ENCODE results near the gene INF2. TPM values are rescaled to one million over a fixed set of nuclear protein-coding genes. Genes with fewer than 3 reads are reported as not detected.

Gene INF2
- total RNA-seq = 249 TPM

DNA sequence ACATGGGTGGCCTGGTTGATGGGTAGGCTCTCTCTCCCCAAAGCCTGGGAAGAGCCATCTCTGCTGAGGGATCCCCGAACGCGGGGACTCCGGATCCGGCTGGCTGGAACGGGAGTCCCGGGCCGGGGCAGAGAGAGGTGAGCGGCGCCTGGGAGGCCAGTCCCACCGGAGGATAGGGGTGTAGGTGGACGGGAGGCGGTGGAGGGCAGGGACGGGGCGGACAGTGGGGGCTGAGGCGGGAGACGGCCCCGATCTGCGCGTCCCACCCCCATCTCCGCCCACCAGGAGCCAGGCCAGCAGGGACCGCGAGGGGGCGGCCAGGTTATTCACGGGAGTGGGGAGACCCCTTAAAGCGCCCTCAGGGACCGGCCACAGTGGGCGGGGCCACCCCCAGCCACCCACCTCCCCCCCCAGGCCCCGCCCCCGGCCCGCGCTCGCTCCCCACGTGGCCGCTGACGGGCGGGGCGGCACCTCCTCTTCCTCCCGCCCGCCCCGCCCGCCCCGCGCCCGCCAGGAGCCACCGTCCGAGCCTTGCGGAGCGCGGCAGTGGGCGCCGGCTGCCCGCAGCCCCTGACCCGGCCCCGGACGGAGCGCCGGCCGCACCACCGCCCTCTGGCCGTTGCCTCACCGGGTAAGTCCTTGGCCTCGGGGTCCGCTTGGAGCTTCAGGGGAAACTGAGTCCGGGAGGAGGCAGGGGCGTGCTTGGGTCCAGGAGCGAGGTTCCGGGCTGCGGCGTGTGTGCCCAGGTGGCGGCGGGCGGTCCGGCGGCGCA lies at the start of gene INF2:
INF2 (plus strand) TSS at position 510 of the 772 bp plus-strand sequence. CDS start 11,748 bp downstream, outside the sequence.
- H3K36me3 ChIP-seq = no peaks in the 10 kb centered on the region
- intact Hi-C loops (cut with DNase I) = loop anchor here (1.0 to 10.0 kb wide), 4 partner anchors 8 to 796 kb away; partner anchors contain the start of genes AHNAK2 and CRIP1
- peaks cover 17 to 39% of the 10 kb centered on the region in 2 donors for H3K4me1 ChIP-seq
- no peak for DNase-seq (ENCODE audit: low spot score in 2 of 2)
- peak within 1 kb of the TSS; percentile 90 to 92 for H3K4me3 ChIP-seq
- H3K27me3 ChIP-seq = no peaks in the 10 kb centered on the region
- TF ChIP-seq, protein P1, sequence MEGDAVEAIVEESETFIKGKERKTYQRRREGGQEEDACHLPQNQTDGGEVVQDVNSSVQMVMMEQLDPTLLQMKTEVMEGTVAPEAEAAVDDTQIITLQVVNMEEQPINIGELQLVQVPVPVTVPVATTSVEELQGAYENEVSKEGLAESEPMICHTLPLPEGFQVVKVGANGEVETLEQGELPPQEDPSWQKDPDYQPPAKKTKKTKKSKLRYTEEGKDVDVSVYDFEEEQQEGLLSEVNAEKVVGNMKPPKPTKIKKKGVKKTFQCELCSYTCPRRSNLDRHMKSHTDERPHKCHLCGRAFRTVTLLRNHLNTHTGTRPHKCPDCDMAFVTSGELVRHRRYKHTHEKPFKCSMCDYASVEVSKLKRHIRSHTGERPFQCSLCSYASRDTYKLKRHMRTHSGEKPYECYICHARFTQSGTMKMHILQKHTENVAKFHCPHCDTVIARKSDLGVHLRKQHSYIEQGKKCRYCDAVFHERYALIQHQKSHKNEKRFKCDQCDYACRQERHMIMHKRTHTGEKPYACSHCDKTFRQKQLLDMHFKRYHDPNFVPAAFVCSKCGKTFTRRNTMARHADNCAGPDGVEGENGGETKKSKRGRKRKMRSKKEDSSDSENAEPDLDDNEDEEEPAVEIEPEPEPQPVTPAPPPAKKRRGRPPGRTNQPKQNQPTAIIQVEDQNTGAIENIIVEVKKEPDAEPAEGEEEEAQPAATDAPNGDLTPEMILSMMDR (IDR thresholded peaks at IDR 0.05) = no peak
- H3K27ac ChIP-seq = peak within 1 kb of the TSS; percentile 80 to 82
- H3K9me3 ChIP-seq = no peaks in the 10 kb centered on the region

DNA sequence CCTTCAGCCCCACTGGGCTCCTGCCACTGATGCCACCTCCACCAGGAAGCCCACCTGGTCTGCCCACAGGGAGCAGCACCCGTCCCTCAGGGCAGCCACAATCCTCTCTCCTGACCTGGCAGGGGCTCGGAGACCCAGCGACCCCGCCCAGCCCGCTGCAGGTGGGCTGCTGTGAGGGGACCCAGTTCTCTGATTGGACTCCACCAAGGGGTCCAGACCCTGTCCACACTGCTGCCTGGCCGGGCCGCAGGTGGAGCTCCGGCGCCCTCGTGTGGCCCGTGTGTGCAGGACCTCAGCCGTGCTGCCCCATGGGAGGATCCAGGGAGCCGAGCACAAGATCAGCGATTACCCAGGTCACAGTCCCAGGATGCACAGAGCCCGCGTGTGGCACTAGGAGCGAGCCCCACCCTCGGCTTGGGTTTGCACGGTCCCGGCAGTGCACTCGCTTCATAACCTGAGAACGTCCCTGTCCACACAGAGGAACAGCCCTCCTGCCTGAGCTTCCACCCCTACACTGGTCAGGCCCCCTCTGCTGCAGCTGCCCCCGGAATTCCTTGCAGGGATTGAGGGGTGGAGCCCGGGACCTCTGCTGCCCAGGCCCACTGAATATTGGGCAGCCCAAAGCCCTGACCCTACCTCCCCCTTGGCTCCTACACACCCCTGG lies 49.4 kb upstream of the INF2 start:
- H3K4me1 ChIP-seq = no peaks in the 10 kb centered on the region
- no peak for DNase-seq (ENCODE audit: low spot score in 2 of 2)
- no peak overlapping the region for H3K4me3 ChIP-seq
- intact Hi-C loops (cut with DNase I) = loop anchor here (10.0 kb wide), 1 partner anchor 555 kb away; the partner anchor contains the start of gene ASPG
- no peaks in the 10 kb centered on the region for H3K36me3 ChIP-seq
- no peaks in the 10 kb centered on the region for H3K27me3 ChIP-seq
- TF ChIP-seq, protein P1 (IDR thresholded peaks at IDR 0.05) = peak; percentile 82 to 90 (median 85)
- H3K27ac ChIP-seq = no peak overlapping the region
- no peaks in the 10 kb centered on the region for H3K9me3 ChIP-seq

DNA sequence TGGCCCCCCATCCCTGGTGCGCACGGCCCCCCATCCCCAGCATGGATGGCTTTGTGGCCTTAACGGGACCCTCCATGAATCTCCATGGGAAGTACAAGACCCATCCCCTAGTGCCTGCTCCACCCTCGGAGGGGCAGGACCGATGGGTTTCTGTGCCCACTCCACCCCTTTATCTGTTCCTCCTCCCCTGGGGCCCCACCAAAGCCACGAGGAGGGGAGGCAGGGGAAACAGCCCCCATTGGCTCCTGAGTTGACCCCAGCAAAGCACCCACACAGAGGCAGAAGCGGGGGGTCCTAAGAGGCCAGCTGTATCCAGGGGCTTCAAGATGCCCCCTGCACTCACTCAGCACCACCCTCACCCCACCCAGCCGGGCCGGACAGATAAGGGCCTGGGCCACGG lies 48.7 kb upstream of the INF2 start:
- TF ChIP-seq, protein P1 (IDR thresholded peaks at IDR 0.05) = no peak
- no peak for DNase-seq (ENCODE audit: low spot score in 2 of 2)
- Histone ChIP-seq H3K36me3 (no peaks in the 10 kb centered on the region), H3K4me1 (no peaks in the 10 kb centered on the region), H3K27ac (no peak overlapping the region), H3K4me3 (no peak overlapping the region), H3K9me3 (no peaks in the 10 kb centered on the region), H3K27me3 (no peaks in the 10 kb centered on the region)
- intact Hi-C loops (cut with DNase I) = no loop called here

DNA sequence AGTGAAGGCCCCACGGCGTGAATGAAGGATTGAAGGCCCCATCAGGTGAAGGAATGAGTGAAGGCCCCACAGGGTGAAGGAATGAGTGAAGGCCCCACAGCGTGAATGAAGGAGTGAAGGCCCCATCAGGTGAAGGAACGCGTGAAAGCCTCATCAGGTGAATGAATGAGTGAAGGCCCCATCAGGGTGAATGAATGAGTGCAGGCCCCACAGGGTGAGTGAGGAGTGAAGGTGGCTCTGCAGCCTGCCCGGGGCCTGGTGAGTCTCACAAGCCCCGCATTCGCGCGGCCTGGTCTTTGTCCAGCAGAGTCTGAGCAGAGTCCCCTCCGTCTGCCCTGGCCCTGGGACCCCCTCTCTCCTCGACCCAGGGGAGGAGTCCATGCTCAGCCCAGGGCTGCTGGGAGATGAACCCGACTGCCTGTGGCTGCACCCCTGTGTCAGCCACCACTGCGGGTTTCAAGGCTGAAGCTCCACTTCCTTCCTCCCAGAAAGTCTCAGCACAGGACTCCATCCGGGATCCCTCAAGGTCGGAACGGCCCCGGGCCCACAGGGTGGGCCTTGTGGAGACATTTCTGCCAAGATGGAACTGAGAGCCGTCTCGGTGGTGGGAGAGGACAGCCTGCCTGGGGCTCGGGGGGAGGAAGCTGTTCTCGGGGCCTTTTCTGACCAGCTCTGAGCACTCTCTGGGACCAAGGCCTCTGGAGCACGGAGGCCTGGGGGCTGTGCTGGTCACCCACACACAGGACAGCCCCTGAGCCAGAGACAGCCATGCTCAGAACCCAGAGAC lies 47.5 kb upstream of the INF2 start:
- no peak overlapping the region for H3K4me3 ChIP-seq
- no peak for DNase-seq (ENCODE audit: low spot score in 2 of 2)
- TF ChIP-seq, protein P1 (IDR thresholded peaks at IDR 0.05) = no peak
- no peaks in the 10 kb centered on the region for H3K27me3 ChIP-seq
- no peaks in the 10 kb centered on the region for H3K9me3 ChIP-seq
- intact Hi-C loops (cut with DNase I) = no loop called here
- H3K27ac ChIP-seq = no peak overlapping the region
- no peaks in the 10 kb centered on the region for H3K4me1 ChIP-seq
- H3K36me3 ChIP-seq = no peaks in the 10 kb centered on the region

DNA sequence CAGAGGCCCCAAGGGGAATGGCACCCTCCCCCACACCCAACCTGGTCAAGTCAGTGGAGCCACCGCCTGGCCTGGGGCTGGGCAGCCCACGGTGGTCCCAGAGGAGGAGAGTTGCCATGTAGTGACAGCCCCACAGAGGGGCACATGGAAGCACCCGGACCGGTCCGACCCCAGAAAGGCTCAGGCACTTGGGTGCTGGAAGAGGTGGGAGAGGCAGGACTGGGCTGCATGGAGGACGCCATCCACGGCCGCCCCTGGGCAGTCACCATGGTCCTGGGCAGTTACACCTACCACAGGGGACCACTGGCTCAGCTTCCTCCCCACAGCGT lies 46.9 kb upstream of the INF2 start:
- no peaks in the 10 kb centered on the region for H3K27me3 ChIP-seq
- H3K4me3 ChIP-seq = no peak overlapping the region
- H3K9me3 ChIP-seq = no peaks in the 10 kb centered on the region
- no peaks in the 10 kb centered on the region for H3K4me1 ChIP-seq
- DNase-seq (ENCODE audit: low spot score in 2 of 2) = no peak
- no peaks in the 10 kb centered on the region for H3K36me3 ChIP-seq
- no peak overlapping the region for H3K27ac ChIP-seq
- intact Hi-C loops (cut with DNase I) = no loop called here
- TF ChIP-seq, protein P1 (IDR thresholded peaks at IDR 0.05) = no peak
